ENCODE results near the gene SOD2.

DNA sequence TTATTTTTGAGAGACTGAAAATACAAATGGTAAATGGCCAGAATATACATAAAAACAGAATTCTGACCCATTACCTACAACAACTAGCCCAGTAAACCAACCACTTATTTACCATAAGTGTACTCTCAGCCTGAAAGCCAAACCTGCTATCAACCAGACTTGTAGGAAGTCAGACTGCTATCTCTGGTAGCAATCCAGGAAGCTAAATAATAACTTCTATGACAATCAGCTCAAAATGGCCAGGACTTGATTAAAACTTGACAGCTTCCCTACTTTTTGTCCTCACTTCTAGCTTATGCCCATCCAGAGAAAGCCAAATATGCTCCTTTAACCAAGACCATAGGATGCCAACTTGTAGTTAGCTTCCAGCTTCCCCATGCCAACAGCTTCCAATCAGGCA is 29.6 kb upstream of the SOD2 start:
- no peak for TF ChIP-seq POLR2A (IDR thresholded peaks at IDR 0.05; ENCODE audit: extremely low read depth, insufficient read length)
- TF ChIP-seq, protein P1, sequence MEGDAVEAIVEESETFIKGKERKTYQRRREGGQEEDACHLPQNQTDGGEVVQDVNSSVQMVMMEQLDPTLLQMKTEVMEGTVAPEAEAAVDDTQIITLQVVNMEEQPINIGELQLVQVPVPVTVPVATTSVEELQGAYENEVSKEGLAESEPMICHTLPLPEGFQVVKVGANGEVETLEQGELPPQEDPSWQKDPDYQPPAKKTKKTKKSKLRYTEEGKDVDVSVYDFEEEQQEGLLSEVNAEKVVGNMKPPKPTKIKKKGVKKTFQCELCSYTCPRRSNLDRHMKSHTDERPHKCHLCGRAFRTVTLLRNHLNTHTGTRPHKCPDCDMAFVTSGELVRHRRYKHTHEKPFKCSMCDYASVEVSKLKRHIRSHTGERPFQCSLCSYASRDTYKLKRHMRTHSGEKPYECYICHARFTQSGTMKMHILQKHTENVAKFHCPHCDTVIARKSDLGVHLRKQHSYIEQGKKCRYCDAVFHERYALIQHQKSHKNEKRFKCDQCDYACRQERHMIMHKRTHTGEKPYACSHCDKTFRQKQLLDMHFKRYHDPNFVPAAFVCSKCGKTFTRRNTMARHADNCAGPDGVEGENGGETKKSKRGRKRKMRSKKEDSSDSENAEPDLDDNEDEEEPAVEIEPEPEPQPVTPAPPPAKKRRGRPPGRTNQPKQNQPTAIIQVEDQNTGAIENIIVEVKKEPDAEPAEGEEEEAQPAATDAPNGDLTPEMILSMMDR (IDR thresholded peaks at IDR 0.05; ENCODE audit: low read depth, low read length) = no peak

Measured in NB4 (cell line).